ENCODE data around the gene ANKRD28. TPM values are rescaled to one million over a fixed set of nuclear protein-coding genes. Genes with fewer than 3 reads are reported as not detected.
A peak's percentile ranks its signal among the peaks of the same experiment; 100 is the strongest.
"Not testable (repeated sequence)": the region's sequence is repeated elsewhere in the genome, so short reads cannot be mapped to it uniquely, and the experiment has no call there.

ANKRD28 gene
- polyA plus RNA-seq, 1 donor = 29.8 TPM

DNA sequence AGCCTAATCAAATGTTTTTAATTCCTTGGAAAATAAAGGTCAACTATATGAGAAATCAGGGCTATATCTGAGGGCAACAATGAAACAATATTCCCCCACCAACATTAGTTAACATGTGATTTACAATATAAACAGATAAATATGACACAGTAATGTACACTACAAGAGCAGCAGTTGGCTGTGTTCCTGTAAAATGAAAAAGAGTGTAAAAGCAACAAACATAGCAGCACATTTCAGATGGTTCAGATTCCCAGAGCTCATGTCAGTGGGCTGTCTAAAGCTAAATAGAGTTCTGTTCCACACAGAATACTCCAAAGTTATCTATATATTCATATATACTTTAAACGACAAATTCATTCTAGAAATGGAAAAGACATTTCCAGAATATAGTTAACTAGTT is 42.6 kb downstream of the ANKRD28 start:
- no peaks in the 10 kb centered on the region for H3K4me1 ChIP-seq (ENCODE audit: control insufficient read depth, insufficient read depth, low read length)
- no peak overlapping the region for H3K27ac ChIP-seq (ENCODE audit: low read length)
- WGBS (ENCODE audit: insufficient coverage, low lambda C conversion rate) = 88% methylated on average over 1 of the region's 1 CpG
- DNase-seq = no peak
- no peak overlapping the region for H3K4me3 ChIP-seq (ENCODE audit: low read length)
- H3K9me3 ChIP-seq (ENCODE audit: control insufficient read depth, low read depth, low read length) = no peaks in the 10 kb centered on the region
- H3K36me3 ChIP-seq (ENCODE audit: control insufficient read depth, insufficient read depth, low read length) = peaks cover 6% of the 10 kb centered on the region
- no peaks in the 10 kb centered on the region for H3K27me3 ChIP-seq (ENCODE audit: control insufficient read depth, insufficient read depth, low read length)

DNA sequence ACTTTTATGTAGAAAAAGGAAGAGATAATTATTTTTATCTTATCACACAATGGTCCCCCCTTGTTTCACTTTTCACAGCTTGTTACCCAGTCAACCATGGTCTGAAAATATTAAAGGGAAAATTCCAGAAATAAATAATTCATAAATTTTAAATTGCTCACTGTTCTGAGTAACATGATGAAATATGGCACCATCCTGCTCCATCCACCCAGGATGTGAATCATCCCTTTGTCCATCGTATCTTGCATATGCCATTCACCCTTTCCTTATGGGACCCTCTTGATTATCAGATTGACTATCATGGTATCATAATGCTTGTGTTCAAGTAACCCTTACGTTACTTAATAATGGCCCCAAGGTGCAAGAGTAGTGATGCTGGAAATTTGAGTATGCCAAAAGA is 43.7 kb downstream of the ANKRD28 start:
- Histone ChIP-seq H3K36me3 (ENCODE audit: control insufficient read depth, insufficient read depth, low read length) (peaks cover 8% of the 10 kb centered on the region), H3K9me3 (ENCODE audit: control insufficient read depth, low read depth, low read length) (no peaks in the 10 kb centered on the region), H3K27ac (ENCODE audit: low read length) (no peak overlapping the region), H3K27me3 (ENCODE audit: control insufficient read depth, insufficient read depth, low read length) (no peaks in the 10 kb centered on the region), H3K4me3 (ENCODE audit: low read length) (no peak overlapping the region), H3K4me1 (ENCODE audit: control insufficient read depth, insufficient read depth, low read length) (no peaks in the 10 kb centered on the region)
- no peak for DNase-seq
- WGBS (ENCODE audit: insufficient coverage, low lambda C conversion rate) = 100% methylated on average over 1 of the region's 2 CpGs

DNA sequence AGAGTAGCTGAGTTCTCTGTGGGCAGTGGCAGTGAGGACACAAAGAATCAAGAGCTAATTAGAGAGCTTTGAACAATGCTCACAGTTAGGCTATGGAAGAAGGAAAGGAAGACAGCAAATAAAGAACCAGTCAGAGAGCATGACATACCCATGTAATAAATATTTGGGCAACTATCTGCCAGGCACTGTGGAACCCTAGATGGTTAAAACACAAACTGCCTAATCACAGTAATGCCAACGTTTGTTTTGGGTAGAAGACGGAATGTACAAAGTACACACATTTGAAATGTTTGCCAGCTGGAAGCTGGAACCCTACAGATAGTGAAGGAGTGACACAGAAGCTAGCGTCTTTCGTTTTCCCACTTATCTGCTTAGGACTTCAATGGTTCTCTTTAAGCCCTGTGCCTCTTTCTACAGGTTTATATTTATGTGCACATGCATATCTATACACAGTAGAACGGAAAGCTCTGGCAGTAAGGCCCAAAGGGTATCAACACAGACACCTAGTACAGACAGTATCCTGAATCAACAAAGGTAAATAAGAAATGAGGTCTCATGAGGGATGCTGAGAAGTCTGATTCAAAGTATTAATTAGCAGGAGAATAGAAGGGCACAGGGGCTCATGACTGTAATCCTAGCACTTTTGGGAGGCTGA is 44.6 kb downstream of the ANKRD28 start:
- H3K4me1 ChIP-seq (ENCODE audit: control insufficient read depth, insufficient read depth, low read length) = no peaks in the 10 kb centered on the region
- WGBS (ENCODE audit: insufficient coverage, low lambda C conversion rate) = 33% methylated on average over 1 of the region's 5 CpGs
- no peaks in the 10 kb centered on the region for H3K9me3 ChIP-seq (ENCODE audit: control insufficient read depth, low read depth, low read length)
- peaks cover 8% of the 10 kb centered on the region for H3K36me3 ChIP-seq (ENCODE audit: control insufficient read depth, insufficient read depth, low read length)
- DNase-seq = peak in 1 of 2 donors; percentile 5
- H3K27me3 ChIP-seq (ENCODE audit: control insufficient read depth, insufficient read depth, low read length) = no peaks in the 10 kb centered on the region
- no peak overlapping the region for H3K27ac ChIP-seq (ENCODE audit: low read length)
- H3K4me3 ChIP-seq (ENCODE audit: low read length) = no peak overlapping the region

DNA sequence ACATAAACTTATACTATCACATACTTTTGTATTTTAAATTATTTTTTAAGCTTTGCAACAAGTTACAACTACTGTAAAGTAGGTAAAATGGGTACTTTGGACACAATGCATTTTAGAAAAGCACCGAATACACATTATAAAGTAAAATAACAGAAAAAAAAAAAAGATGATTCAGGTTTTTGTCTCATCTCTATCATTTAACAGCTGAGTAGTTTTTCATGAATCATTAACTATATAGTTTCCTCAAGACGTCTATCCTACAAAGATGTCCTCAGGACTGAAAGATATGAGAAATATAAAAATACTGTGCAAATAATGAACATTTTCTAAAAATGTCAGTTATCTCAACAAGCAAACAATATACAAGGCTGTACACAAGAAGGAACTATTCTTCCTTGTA is 46.9 kb downstream of the ANKRD28 start:
- Histone ChIP-seq H3K4me3 (ENCODE audit: low read length) (no peak overlapping the region), H3K36me3 (ENCODE audit: control insufficient read depth, insufficient read depth, low read length) (peaks cover 6% of the 10 kb centered on the region), H3K27ac (ENCODE audit: low read length) (no peak overlapping the region), H3K4me1 (ENCODE audit: control insufficient read depth, insufficient read depth, low read length) (no peaks in the 10 kb centered on the region), H3K9me3 (ENCODE audit: control insufficient read depth, low read depth, low read length) (peaks cover under 1% of the 10 kb centered on the region), H3K27me3 (ENCODE audit: control insufficient read depth, insufficient read depth, low read length) (no peaks in the 10 kb centered on the region)
- 77% methylated on average over 2 of the region's 2 CpGs for WGBS (ENCODE audit: insufficient coverage, low lambda C conversion rate)
- DNase-seq = no peak

DNA sequence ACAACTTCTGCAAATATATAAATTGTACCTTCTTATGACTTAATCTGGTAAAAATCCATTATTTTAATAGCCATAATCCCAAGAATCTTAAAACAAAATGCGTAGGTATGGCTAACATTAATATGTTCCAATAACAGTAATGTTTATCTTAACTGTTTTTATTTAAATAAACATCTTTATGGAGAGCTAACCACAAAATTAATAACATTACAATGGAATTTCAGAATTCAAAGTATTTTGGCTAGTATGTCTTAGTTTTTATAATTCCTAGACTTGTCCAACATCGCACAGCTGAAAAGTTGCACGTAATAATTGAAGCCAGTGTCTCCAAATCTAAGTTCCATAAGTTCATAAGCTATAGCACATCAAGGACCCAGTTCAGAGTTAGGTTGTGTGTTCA is 47.6 kb downstream of the ANKRD28 start:
- WGBS (ENCODE audit: insufficient coverage, low lambda C conversion rate) = 87% methylated on average over 3 of the region's 3 CpGs
- Histone ChIP-seq H3K4me1 (ENCODE audit: control insufficient read depth, insufficient read depth, low read length) (no peaks in the 10 kb centered on the region), H3K36me3 (ENCODE audit: control insufficient read depth, insufficient read depth, low read length) (peaks cover 6% of the 10 kb centered on the region), H3K27me3 (ENCODE audit: control insufficient read depth, insufficient read depth, low read length) (no peaks in the 10 kb centered on the region), H3K4me3 (ENCODE audit: low read length) (no peak overlapping the region), H3K27ac (ENCODE audit: low read length) (no peak overlapping the region), H3K9me3 (ENCODE audit: control insufficient read depth, low read depth, low read length) (peaks cover 8% of the 10 kb centered on the region)
- DNase-seq = no peak

DNA sequence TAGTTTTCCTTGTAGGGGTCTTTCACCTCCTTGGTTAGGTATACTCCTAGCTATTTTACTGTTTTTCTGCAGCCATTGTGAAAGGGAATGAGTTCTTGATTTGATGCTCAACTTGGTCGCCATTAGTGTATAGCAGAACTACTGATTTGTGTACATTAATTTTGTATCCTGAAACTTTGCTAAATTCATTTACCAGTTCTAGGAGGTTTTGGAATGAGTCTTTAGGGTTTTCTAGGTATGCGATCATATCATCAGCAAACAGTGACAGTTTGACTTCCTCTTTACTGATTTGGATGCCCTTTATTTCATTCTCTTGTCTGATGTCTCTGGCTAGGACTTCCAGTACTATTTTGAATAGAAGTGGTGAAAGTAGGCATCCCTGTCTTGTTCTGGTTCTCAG is 51.9 kb downstream of the ANKRD28 start:
- 100% methylated on average over 1 of the region's 2 CpGs for WGBS (ENCODE audit: insufficient coverage, low lambda C conversion rate)
- peaks cover 18% of the 10 kb centered on the region for H3K9me3 ChIP-seq (ENCODE audit: control insufficient read depth, low read depth, low read length)
- not testable (repeated sequence) for H3K4me3 ChIP-seq (ENCODE audit: low read length); H3K4me1 ChIP-seq (ENCODE audit: control insufficient read depth, insufficient read depth, low read length); H3K27ac ChIP-seq (ENCODE audit: low read length); H3K27me3 ChIP-seq (ENCODE audit: control insufficient read depth, insufficient read depth, low read length); DNase-seq; H3K36me3 ChIP-seq (ENCODE audit: control insufficient read depth, insufficient read depth, low read length)

DNA sequence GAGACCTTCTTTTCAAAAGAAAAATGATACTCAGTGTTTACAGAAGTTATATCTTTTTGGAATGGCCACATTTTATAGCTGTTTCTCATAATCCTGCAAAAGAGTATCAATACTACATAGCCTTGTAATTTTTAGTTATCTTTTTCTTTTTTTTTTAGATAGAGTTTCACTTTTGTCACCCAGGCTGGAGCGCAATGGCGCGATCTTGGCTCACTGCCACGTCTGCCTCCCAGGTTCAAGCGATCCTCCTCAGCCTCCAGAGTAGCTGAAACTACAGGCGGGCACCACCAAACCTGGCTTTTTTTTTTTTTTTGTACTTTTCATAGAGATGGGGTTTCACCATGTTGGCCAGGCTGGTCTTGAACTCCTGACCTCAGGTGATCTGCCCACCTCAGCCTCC is 53.6 kb downstream of the ANKRD28 start:
- Histone ChIP-seq H3K9me3 (ENCODE audit: control insufficient read depth, low read depth, low read length) (peaks cover 18% of the 10 kb centered on the region), H3K27me3 (ENCODE audit: control insufficient read depth, insufficient read depth, low read length) (no peaks in the 10 kb centered on the region), H3K4me1 (ENCODE audit: control insufficient read depth, insufficient read depth, low read length) (peaks cover 3% of the 10 kb centered on the region), H3K27ac (ENCODE audit: low read length) (peak overlapping the region; percentile 63), H3K4me3 (ENCODE audit: low read length) (no peak overlapping the region), H3K36me3 (ENCODE audit: control insufficient read depth, insufficient read depth, low read length) (no peaks in the 10 kb centered on the region)
- 100% methylated on average over 1 of the region's 6 CpGs for WGBS (ENCODE audit: insufficient coverage, low lambda C conversion rate)
- no peak for DNase-seq

DNA sequence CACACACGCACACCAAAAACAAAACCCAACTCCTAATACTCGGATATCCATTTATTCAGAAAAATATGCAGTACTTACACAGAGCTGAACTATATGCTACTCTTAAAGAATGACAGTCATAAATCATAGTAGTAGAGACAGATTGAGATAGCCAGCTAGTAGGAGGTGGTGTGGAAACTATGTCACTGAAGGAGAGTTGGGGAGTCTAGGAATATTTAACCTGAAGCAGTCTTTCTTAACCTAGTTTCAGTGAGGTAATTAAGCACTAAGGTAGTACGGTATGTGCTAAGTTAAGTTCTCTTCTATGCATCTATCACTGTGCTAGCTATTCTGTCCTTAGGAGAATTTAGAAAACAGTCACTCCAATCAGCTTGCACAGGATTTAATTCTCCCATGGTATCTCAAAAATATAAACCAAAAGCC is 54.2 kb downstream of the ANKRD28 start:
- Histone ChIP-seq H3K27ac (ENCODE audit: low read length) (peak overlapping the region; percentile 63), H3K36me3 (ENCODE audit: control insufficient read depth, insufficient read depth, low read length) (no peaks in the 10 kb centered on the region), H3K9me3 (ENCODE audit: control insufficient read depth, low read depth, low read length) (peaks cover 19% of the 10 kb centered on the region), H3K4me1 (ENCODE audit: control insufficient read depth, insufficient read depth, low read length) (peaks cover 3% of the 10 kb centered on the region), H3K4me3 (ENCODE audit: low read length) (no peak overlapping the region), H3K27me3 (ENCODE audit: control insufficient read depth, insufficient read depth, low read length) (no peaks in the 10 kb centered on the region)
- WGBS (ENCODE audit: insufficient coverage, low lambda C conversion rate) = no CpG with 5 or more reads among the region's 3 CpGs
- DNase-seq = peak; percentile 29 to 50

DNA sequence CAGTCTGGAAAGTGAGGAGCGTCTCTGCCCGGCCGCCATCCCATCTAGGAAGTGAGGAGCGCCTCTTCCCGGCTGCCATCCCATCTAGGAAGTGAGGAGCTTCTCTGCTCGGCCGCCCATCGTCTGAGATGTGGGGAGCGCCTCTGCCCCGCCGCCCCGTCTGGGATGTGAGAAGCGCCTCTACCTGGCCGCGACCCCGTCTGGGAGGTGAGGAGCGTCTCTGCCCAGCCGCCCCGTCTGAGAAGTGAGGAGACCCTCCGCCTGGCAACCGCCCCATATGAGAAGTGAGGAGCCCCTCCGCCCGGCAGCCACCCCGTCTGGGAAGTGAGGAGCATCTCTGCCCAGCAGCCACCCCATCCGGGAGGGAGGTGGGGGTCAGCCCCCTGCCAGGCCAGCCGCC is 55.5 kb downstream of the ANKRD28 start:
- H3K27ac ChIP-seq (ENCODE audit: low read length); H3K4me3 ChIP-seq (ENCODE audit: low read length); H3K36me3 ChIP-seq (ENCODE audit: control insufficient read depth, insufficient read depth, low read length); H3K27me3 ChIP-seq (ENCODE audit: control insufficient read depth, insufficient read depth, low read length); H3K4me1 ChIP-seq (ENCODE audit: control insufficient read depth, insufficient read depth, low read length); DNase-seq: not testable (repeated sequence)
- H3K9me3 ChIP-seq (ENCODE audit: control insufficient read depth, low read depth, low read length) = peaks cover 30% of the 10 kb centered on the region
- WGBS (ENCODE audit: insufficient coverage, low lambda C conversion rate) = no CpG with 5 or more reads among the region's 26 CpGs

DNA sequence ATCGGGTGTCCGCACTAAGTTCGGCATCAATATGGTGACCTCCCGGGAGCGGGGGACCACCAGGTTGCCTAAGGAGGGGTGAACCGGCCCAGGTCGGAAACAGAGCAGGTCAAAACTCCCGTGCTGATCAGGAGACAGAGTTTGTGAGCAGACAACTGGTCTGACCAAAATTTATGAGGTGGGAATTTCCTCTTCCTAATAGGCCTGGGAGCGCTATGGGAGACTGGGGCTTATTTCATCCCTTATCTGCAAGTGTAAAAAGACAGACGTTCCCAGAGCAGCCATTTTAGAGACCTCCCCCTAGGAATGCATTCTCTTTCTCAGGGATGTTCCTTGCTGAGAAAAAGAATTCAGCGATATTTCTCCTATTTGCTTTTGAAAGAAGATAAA is 59.2 kb downstream of the ANKRD28 start:
- not testable (repeated sequence) for H3K27ac ChIP-seq (ENCODE audit: low read length); H3K27me3 ChIP-seq (ENCODE audit: control insufficient read depth, insufficient read depth, low read length); H3K4me3 ChIP-seq (ENCODE audit: low read length); DNase-seq; H3K4me1 ChIP-seq (ENCODE audit: control insufficient read depth, insufficient read depth, low read length); H3K36me3 ChIP-seq (ENCODE audit: control insufficient read depth, insufficient read depth, low read length)
- H3K9me3 ChIP-seq (ENCODE audit: control insufficient read depth, low read depth, low read length) = peaks cover 22% of the 10 kb centered on the region
- no CpG with 5 or more reads among the region's 11 CpGs for WGBS (ENCODE audit: insufficient coverage, low lambda C conversion rate)

DNA sequence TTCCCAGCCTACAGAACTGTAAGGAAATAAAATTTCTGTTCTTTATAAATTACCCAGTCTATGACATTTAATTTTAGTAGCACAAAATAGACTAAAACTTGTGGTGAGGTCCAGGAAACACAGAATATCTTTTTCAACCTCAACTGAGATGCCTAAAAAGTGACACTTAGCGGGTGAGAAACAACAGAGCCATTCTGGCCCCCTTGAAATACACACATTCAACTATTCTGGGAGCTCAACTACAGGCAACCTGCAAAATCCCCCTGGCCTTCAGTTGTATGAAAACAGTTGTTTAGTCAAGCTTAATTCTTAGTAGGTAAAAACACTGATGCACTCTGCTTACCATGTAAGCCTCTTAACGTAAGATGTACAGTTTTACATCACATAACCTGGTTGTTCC is 66.8 kb downstream of the ANKRD28 start:
- Histone ChIP-seq H3K4me1 (ENCODE audit: control insufficient read depth, insufficient read depth, low read length) (no peaks in the 10 kb centered on the region), H3K36me3 (ENCODE audit: control insufficient read depth, insufficient read depth, low read length) (peaks cover 34% of the 10 kb centered on the region), H3K9me3 (ENCODE audit: control insufficient read depth, low read depth, low read length) (no peaks in the 10 kb centered on the region), H3K27me3 (ENCODE audit: control insufficient read depth, insufficient read depth, low read length) (no peaks in the 10 kb centered on the region), H3K4me3 (ENCODE audit: low read length) (no peak overlapping the region), H3K27ac (ENCODE audit: low read length) (no peak overlapping the region)
- DNase-seq = no peak
- no CpG with 5 or more reads among the region's 2 CpGs for WGBS (ENCODE audit: insufficient coverage, low lambda C conversion rate)
